Activated naive CD8-positive, alpha-beta T cell treated with anti-CD3 and anti-CD28 coated beads, Interleukin-2, amount 50 U/mL, for 16 hours (primary cell): ENCODE measurements around the gene GINM1.

ENCODE experiments used
- DNase-seq: peaks from one replicate; pipeline ENCODE4 v3.0.0-alpha.2; 2020; ENCODE audit warnings: low read depth, low spot score

Gene GINM1

DNA sequence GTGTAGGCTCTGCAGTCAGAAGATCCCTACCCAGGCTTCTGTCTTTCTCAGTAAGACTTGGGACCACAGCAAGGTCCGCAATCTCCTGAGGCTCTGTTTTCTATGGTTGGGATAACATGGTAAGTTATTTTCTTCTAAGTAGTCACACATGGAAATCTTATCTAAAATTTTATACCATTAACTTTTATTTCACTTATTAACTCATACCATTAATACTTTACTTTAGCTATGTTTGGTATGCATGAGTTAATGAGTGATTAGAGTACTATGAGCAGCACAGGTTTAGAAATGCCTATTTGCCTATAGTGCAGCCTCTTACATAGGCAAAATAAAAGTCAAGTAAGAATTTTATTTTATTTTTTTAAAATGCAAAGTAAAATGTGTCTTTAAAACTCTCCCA lies 27.2 kb downstream of the GINM1 start:
- no peak for DNase-seq

DNA sequence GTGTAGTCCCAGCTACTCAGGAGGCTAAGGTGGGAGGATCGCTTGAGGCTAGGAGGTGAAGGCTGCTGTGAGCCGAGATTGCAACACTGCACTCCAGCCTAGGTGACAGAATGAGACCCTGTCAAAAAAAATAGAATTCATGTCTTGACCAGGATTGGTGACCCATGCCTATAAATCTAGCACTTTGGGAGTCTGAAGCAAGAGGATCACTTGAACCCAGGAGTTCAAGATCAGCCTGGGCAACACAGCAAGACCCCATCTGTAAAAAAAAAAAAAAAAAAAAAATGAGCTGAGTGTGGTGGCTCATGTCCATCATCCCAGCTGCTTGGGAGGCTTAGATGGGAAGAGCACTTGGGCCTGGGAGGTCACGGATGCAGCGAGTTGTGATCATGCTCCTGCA lies 34.3 kb downstream of the GINM1 start:
- DNase-seq = no peak

DNA sequence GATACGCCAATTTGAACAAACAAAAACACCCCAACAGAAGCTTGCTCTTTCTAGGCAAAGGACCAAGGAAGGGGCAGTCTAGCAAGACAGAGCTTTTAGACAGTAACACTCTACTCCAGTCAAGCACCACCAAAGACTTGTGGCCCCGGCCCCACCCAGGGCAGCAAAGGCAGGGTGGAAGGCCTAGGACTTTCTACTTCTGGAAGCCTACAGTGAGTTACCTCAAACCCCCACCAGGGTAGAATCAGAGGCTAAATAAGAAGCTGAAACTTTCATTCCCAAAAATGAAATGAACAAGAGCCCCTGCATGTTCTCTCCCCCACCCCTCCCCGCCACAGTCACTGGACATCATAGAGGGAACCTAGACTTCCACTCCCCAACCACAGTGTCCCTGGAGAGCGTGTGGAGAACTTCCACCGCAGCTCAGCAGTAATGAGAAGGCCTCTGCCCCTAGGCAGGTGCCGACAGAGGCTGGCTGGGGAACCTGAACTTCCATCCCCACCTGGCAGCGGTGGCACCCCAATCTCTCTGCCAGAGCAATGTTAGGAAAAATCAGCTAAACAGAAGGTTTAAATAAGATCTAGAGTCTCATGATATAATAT lies 42.3 kb downstream of the GINM1 start:
- no peak for DNase-seq

DNA sequence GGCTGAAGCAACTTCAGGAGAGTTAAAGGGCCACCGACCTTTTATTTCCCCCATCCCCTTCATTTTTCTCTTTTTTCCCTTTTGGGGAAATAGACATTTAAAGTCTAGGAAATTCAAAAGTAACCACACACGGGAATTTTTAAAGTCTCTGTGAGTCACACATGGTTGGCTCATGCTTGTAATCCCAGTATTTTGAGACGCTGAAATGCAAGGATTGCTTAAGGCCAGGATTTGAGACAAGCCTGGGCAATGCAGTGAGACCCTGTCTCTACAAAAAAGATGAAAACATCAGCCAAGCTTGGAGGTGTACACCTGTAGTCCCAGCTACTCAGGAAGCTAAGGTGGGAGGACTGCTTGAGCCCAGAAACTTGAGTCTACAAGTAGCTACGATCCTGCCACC lies 48.2 kb downstream of the GINM1 start:
- DNase-seq = no peak

DNA sequence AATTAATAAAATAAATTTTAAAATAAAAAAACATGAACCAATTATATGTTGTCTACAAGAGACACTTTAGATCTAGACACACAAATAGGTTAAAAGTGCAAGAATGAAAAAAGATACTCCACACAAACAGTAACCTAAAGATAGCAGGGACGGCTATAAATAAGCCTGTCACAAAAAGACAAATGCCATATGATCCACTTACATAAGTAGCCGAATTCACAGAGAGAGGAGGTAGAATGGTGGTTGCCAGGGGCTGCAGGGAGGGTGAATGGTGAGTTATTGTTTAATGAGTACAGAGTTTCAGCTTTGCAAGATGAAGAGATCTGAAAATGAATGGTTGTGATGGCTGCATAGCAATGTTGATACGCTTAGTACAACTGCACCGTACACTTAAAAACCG lies 49.6 kb downstream of the GINM1 start:
- no peak for DNase-seq

DNA sequence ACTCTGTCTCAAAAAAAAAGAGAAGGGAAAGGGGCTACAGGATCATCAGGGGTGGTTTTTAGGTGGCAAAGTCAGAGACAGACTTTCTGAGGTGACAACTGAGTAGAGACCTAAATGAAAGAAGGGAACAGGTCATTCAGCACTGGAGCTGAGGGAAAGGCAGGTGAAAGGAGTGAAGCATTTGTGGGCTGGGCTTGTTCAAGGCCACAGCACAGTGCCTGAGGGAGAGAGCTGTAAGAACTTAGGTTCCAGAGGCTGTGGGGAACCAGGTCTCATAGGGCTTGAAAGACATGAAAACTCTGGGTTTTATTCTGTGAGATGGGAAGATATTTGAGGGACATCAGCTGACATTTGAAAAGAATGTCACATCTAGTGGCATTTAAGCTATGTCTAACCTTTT lies 61.5 kb downstream of the GINM1 start:
- DNase-seq = no peak

DNA sequence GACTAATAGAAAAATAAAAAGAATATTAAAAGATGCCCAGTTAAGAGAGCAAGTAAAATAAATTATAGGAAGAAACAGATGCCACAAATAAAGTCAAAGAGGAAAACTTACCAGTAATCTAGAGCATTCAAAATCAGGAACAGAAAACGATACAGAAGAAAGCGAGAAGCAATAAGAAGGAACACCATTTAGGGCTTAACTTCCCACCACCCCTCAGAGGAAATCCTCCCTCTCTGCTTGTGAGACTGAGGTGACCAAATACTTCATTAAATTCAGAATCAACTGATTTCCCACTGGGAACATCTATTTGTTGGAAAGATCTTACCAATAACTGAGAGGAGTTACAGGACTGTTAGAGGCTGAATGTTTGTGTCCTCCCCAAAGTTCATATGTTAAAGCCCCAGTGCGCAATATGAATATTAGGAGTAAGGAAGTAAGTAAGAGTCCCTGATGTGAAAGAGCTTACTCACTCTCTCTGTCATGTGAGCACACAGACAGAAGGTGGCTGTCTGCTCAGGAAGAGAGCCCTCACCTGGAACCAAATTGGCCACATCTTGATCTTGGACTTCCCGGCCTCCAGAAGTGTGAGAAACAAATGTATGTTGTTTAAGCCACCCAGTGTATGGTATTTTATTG lies 62.8 kb downstream of the GINM1 start:
- DNase-seq = no peak

DNA sequence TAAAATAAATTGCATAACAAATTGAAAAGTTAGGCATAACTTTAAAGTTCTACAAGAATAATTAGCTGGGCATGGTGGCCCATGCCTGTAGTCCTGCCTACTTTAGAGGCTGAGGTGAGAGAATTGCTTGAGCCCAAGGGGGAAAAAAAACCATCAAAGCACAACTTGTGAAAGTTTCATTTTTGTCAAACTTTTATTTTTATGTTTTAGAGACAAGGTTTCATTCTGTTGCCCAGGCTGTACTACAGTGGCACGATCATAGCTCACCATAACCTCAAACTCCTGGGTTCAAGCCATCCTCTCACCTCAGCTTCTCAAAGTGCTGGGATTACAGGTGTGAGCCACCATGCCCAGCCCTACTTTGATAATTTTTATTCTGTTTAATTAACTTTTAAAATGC lies 68.1 kb downstream of the GINM1 start:
- DNase-seq = no peak

DNA sequence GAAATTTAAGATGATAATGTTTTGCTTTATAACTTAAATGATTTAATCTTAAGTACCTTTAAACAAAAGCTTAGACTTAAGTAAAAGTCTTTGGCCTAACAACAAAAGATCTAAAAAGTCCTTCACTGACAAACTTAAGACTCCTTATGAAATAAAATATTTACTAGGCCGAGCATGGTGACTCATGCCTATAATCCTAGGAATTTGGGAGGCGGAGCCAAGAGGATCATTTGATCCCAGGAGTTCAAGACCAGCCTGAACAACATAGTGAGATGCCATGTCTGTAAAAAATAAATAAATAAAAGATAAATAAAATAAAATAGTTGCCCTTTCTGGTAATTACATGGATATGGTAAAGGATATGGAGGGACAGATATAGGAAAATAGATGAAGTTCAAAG lies 69.9 kb downstream of the GINM1 start:
- no peak for DNase-seq
